H9 (cell line): Measurements from ENCODE around the gene GGT6. TPM values are rescaled to one million over a fixed set of nuclear protein-coding genes. Genes with fewer than 3 reads are reported as not detected.
A peak's percentile ranks its signal among the peaks of the same experiment; 100 is the strongest.

Experiments
- DNase-seq: peaks from one replicate; pipeline ENCODE4 v3.0.0-alpha.2; 2017
- H2AFZ ChIP-seq: one replicate; pipeline ENCODE4 v1.6.1; 2013; ENCODE audit warnings: mild to moderate bottlenecking, low read length, control low read depth, moderate library complexity
- H2AK5ac ChIP-seq: 2 replicates; pipeline ENCODE4 v1.6.1; 2013; ENCODE audit warnings: low read length, control low read depth, mixed read lengths; ENCODE audit not compliant: insufficient read length
- H2BK120ac ChIP-seq: one replicate; pipeline ENCODE4 v1.6.1; 2013; ENCODE audit warnings: low read depth, mild to moderate bottlenecking, low read length, control low read depth, inconsistent platforms; ENCODE audit not compliant: poor library complexity, severe bottlenecking
- H2BK12ac ChIP-seq: 2 replicates; pipeline ENCODE4 v1.6.1; 2013; ENCODE audit warnings: low read length, control low read depth, mixed read lengths, low read depth; ENCODE audit not compliant: insufficient read length
- H2BK15ac ChIP-seq: 2 replicates; pipeline ENCODE4 v1.6.1; 2013; ENCODE audit warnings: low read depth, low read length, control low read depth
- H2BK20ac ChIP-seq: one replicate; pipeline ENCODE4 v1.6.1; 2013; ENCODE audit warnings: low read depth, mild to moderate bottlenecking, low read length, control low read depth, inconsistent platforms; ENCODE audit not compliant: poor library complexity, severe bottlenecking
- H2BK5ac ChIP-seq: 2 replicates; pipeline ENCODE4 v1.6.1; 2013; ENCODE audit warnings: low read length, control low read depth, mixed read lengths; ENCODE audit not compliant: insufficient read length
- H3K14ac ChIP-seq: 2 replicates; pipeline ENCODE4 v1.6.1; 2013; ENCODE audit warnings: low read length, control low read depth; ENCODE audit not compliant: insufficient read depth
- H3K18ac ChIP-seq: 2 replicates; pipeline ENCODE4 v1.6.1; 2013; ENCODE audit warnings: low read depth, mild to moderate bottlenecking, mixed read lengths, low read length, control low read depth; ENCODE audit not compliant: insufficient read length
- H3K23ac ChIP-seq: 2 replicates; pipeline ENCODE4 v1.6.1; 2013; ENCODE audit warnings: low read length, control low read depth, mixed read lengths, low read depth; ENCODE audit not compliant: insufficient read length
- H3K23me2 ChIP-seq: 2 replicates; pipeline ENCODE4 v1.6.1; 2013; ENCODE audit warnings: low read depth, mild to moderate bottlenecking, mixed read lengths, low read length, control low read depth; ENCODE audit not compliant: insufficient read length, poor library complexity, severe bottlenecking
- H3K27ac ChIP-seq: 2 replicates; pipeline ENCODE4 v1.5.1; 2013; ENCODE audit warnings: low read length, control low read depth, mixed read lengths, low read depth; ENCODE audit not compliant: insufficient read length
- H3K27me3 ChIP-seq: 2 replicates; pipeline ENCODE4 v1.6.1; 2013; ENCODE audit warnings: low read length, control low read depth, inconsistent platforms; ENCODE audit not compliant: insufficient read depth
- H3K4ac ChIP-seq: 2 replicates; pipeline ENCODE4 v1.6.1; 2013; ENCODE audit warnings: low read depth, mild to moderate bottlenecking, control low read depth, inconsistent platforms, low read length, moderate library complexity
- H3K4me1 ChIP-seq: 2 replicates; pipeline ENCODE4 v1.6.1; 2013; ENCODE audit warnings: low read length, control low read depth, inconsistent platforms; ENCODE audit not compliant: insufficient read depth
- H3K4me2 ChIP-seq: 2 replicates; pipeline ENCODE4 v1.6.1; 2013; ENCODE audit warnings: low read length, control low read depth, mixed read lengths; ENCODE audit not compliant: insufficient read length, insufficient read depth
- H3K56ac ChIP-seq: 2 replicates; pipeline ENCODE4 v1.6.1; 2013; ENCODE audit warnings: low read depth, mild to moderate bottlenecking, mixed read lengths, low read length, control low read depth; ENCODE audit not compliant: insufficient read length
- H3K79me1 ChIP-seq: 2 replicates; pipeline ENCODE4 v1.6.1; 2013; ENCODE audit warnings: low read depth, mild to moderate bottlenecking, moderate library complexity, low read length, control low read depth, inconsistent platforms; ENCODE audit not compliant: insufficient read depth, poor library complexity, severe bottlenecking
- H3K79me2 ChIP-seq: 2 replicates; pipeline ENCODE4 v1.6.1; 2013; ENCODE audit warnings: low read length, control low read depth, inconsistent platforms; ENCODE audit not compliant: insufficient read depth
- H3K9ac ChIP-seq: 2 replicates; pipeline ENCODE4 v1.6.1; 2013; ENCODE audit warnings: low read length, control low read depth, mixed read lengths; ENCODE audit not compliant: insufficient read length; ENCODE audit errors: extremely low read depth
- H3K9me3 ChIP-seq: one replicate; pipeline ENCODE4 v1.6.1; 2013; ENCODE audit warnings: low read depth, low read length, inconsistent platforms; ENCODE audit not compliant: control insufficient read depth
- H3T11ph ChIP-seq: one replicate; pipeline ENCODE4 v1.6.1; 2013; ENCODE audit warnings: mild to moderate bottlenecking, low read length, control low read depth, inconsistent platforms
- H4K20me1 ChIP-seq: one replicate; pipeline ENCODE4 v1.6.1; 2013; ENCODE audit not compliant: control insufficient read depth, insufficient read length, insufficient read depth
- H4K5ac ChIP-seq: 2 replicates; pipeline ENCODE4 v1.6.1; 2013; ENCODE audit warnings: low read depth, mild to moderate bottlenecking, mixed read lengths, low read length, control low read depth; ENCODE audit not compliant: insufficient read length
- H4K8ac ChIP-seq: replicated peaks from 2 replicates; pipeline ENCODE4 v1.6.1; 2013; ENCODE audit warnings: low read length, control low read depth, mixed read lengths, low read depth; ENCODE audit not compliant: insufficient read length
- H4K91ac ChIP-seq: 2 replicates; pipeline ENCODE4 v1.6.1; 2013; ENCODE audit warnings: low read depth, mild to moderate bottlenecking, moderate library complexity, mixed read lengths, low read length, control low read depth; ENCODE audit not compliant: insufficient read length
- H3K27ac Mint-ChIP-seq, 3 experiments: 2 replicates in 2 of 3; 3 replicates in 1 of 3; pipeline ENCODE4 v1.8.0; 2020 to 2021; ENCODE audit warnings: mixed read lengths in 3 of 3, mild to moderate bottlenecking in 1 of 3, moderate library complexity in 1 of 3
- H3K27me3 Mint-ChIP-seq: 2 replicates; pipeline ENCODE4 v1.8.0; 2021; ENCODE audit warnings: low read depth, mild to moderate bottlenecking, moderate library complexity, mixed read lengths
- H3K36me3 Mint-ChIP-seq, 3 experiments: 2 replicates in 2 of 3; 3 replicates in 1 of 3; pipeline ENCODE4 v1.8.0; 2020 to 2021; ENCODE audit warnings: low read depth in 3 of 3, mixed read lengths in 3 of 3; ENCODE audit not compliant: insufficient read depth in 1 of 3
- H3K4me1 Mint-ChIP-seq, 2 experiments: 2 replicates each; pipeline ENCODE4 v1.8.0; 2020; ENCODE audit warnings: mixed read lengths in 2 of 2
- H3K4me3 Mint-ChIP-seq, 2 experiments: 2 replicates in 1 of 2; 3 replicates in 1 of 2; pipeline ENCODE4 v1.8.0; 2020 to 2021; ENCODE audit warnings: mild to moderate bottlenecking in 2 of 2, mixed read lengths in 2 of 2, moderate library complexity in 1 of 2
- H3K9me3 Mint-ChIP-seq, 2 experiments: 2 replicates in 1 of 2; 3 replicates in 1 of 2; pipeline ENCODE4 v1.8.0; 2020; ENCODE audit warnings: mild to moderate bottlenecking in 2 of 2, mixed read lengths in 2 of 2, moderate library complexity in 1 of 2
- WGBS: extraction: QIAGEN DNeasy Blood & Tissue Kit; methylation state at CpG from one replicate; pipeline ENCODE4 v1.1.7; 2013; ENCODE audit warnings: missing lambda C conversion rate, low lambda C conversion rate, mixed read lengths; ENCODE audit not compliant: insufficient read length; ENCODE audit errors: extremely low coverage; 5-methylcytosine and 5-hydroxymethylcytosine counted together
- total RNA-seq: library from RNA; stranded (reverse); gene quantifications from 2 replicates; pipeline ENCODE4 v1.2.1, GENCODE V29; 2021
- TF ChIP-seq, protein P1 (sequence below): fragments of 200-600 bp; sonication (generic); conservative IDR thresholded peaks from 3 replicates; pipeline ENCODE4 v1.8.0; 2021; ENCODE audit warnings: antibody characterized with exemption, mild to moderate bottlenecking

GGT6 gene
- total RNA-seq, 1 experiment from 2014 or later, result 0.17 TPM

GRCh38 chr17:4585638-4585994, 25.2 kb upstream of the GGT6 start:
- H3K79me2 ChIP-seq, result no peaks in the 10 kb centered on the region
- H3K56ac ChIP-seq, result no peak overlapping the region
- Mint-ChIP-seq H3K27ac (no peak overlapping the region), H3K36me3 (no peaks in the 10 kb centered on the region; a peak in 1 of 7 replicates), H3K9me3 (no peaks in the 10 kb centered on the region), H3K27me3 (peaks cover 74% of the 10 kb centered on the region), H3K4me3 (peak overlapping the region in 1 of 2 experiments; percentile 83; a peak in 3 of 5 replicates), H3K4me1 (peaks cover 21 to 41% of the 10 kb centered on the region in 2 experiments)
- H3K9ac ChIP-seq, result no peak overlapping the region
- no peak overlapping the region for H3T11ph ChIP-seq
- no peak overlapping the region for H3K23ac ChIP-seq
- no peak overlapping the region for H3K27ac ChIP-seq
- peaks cover 2% of the 10 kb centered on the region for H4K20me1 ChIP-seq
- H3K14ac ChIP-seq, result no peak overlapping the region
- H2BK120ac ChIP-seq, result no peak overlapping the region
- no peak overlapping the region for H2AFZ ChIP-seq
- H3K18ac ChIP-seq, result no peak overlapping the region
- no peak overlapping the region for H2AK5ac ChIP-seq
- H3K4me2 ChIP-seq, result no peak overlapping the region
- TF ChIP-seq, protein P1, sequence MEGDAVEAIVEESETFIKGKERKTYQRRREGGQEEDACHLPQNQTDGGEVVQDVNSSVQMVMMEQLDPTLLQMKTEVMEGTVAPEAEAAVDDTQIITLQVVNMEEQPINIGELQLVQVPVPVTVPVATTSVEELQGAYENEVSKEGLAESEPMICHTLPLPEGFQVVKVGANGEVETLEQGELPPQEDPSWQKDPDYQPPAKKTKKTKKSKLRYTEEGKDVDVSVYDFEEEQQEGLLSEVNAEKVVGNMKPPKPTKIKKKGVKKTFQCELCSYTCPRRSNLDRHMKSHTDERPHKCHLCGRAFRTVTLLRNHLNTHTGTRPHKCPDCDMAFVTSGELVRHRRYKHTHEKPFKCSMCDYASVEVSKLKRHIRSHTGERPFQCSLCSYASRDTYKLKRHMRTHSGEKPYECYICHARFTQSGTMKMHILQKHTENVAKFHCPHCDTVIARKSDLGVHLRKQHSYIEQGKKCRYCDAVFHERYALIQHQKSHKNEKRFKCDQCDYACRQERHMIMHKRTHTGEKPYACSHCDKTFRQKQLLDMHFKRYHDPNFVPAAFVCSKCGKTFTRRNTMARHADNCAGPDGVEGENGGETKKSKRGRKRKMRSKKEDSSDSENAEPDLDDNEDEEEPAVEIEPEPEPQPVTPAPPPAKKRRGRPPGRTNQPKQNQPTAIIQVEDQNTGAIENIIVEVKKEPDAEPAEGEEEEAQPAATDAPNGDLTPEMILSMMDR, result no peak
- H2BK20ac ChIP-seq, result no peak overlapping the region
- no peaks in the 10 kb centered on the region for H3K79me1 ChIP-seq
- H4K91ac ChIP-seq, result no peak overlapping the region
- no peak overlapping the region for H4K5ac ChIP-seq
- no CpG with 5 or more reads among the region's 7 CpGs for WGBS
- no peak overlapping the region for H4K8ac ChIP-seq
- H3K9me3 ChIP-seq, result no peaks in the 10 kb centered on the region
- no peaks in the 10 kb centered on the region; the same call in 1 of the 2 replicates for H3K4me1 ChIP-seq
- H2BK12ac ChIP-seq, result no peak overlapping the region
- no peak overlapping the region for H3K4ac ChIP-seq
- DNase-seq, result no peak
- no peak overlapping the region for H2BK5ac ChIP-seq
- H3K27me3 ChIP-seq, result peaks cover 23% of the 10 kb centered on the region; the same call in 1 of the 2 replicates
- no peak overlapping the region for H2BK15ac ChIP-seq
- peaks cover 8% of the 10 kb centered on the region for H3K23me2 ChIP-seq
